Measurements from ENCODE around the gene RSL1D1. TPM values are rescaled to one million over a fixed set of nuclear protein-coding genes. Genes with fewer than 3 reads are reported as not detected.

RSL1D1 gene
- total and polyA plus RNA-seq, 9 of the 15 experiments (the other 6 are each of a cell fraction or from before 2014, with no cell fraction given) = 259 to 753 (median 373) TPM

DNA sequence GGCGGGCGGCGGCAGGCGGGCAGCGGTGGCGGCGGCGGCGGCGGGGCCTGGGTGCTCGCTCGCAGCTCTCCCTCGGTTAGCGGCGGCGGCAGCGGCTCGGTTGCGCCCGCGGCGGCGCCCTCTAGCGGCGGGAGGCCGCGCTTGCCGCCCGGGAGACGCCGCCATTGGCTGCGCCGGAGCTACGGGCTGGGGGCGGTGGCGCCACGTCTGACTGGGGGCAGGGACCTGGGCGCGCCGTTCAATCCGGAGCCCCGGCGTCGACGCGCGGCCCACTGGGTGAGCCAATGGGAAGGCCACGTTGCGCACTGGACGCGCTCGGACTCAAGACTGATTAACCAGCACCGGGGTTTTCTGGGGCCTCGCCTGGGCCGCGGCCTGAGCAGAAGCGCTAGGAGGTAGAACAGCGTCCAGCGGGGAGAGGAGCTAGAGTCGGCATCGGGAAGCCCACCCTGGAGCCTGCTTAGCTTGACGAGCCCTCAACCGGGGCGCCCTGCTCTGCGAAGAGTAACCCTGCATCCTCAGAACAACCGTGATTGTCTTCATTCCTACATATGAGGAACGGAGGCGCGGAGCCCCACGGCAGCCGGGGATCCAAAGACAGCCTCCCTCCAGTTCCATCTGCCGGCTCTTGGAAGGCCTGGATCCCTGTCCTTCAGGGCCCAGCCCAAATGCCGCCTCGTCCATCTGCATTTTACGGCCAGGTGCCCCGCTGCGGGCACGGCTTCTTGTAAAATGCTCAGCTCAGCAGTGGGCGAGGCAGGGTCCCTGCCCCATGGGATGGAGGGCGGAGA, 54.0 kb downstream of the RSL1D1 start, which contains the start of gene ZC3H7A (continued):
- TF ChIP-seq NFIX (CRISPR knock-in tag; IDR thresholded peaks at IDR 0.05; ENCODE audit: low read depth) (no peak), IFI16 (CRISPR knock-in tag; IDR thresholded peaks at IDR 0.05) (no peak), SMARCA5 (IDR thresholded peaks at IDR 0.05) (no peak), RUNX1 (IDR thresholded peaks at IDR 0.05; ENCODE audit: low read depth) (no peak), KDM2B (CRISPR knock-in tag; IDR thresholded peaks at IDR 0.05) (no peak), SIX5 (IDR thresholded peaks at IDR 0.05; ENCODE audit: borderline replicate concordance in 1 of 2, insufficient read depth in 1 of 2, low read depth in 1 of 2, low read length in 2 of 2) (no peak), SNIP1 (IDR thresholded peaks at IDR 0.05; ENCODE audit: low read depth) (no peak), THRAP3 (IDR thresholded peaks at IDR 0.05; ENCODE audit: borderline replicate concordance) (no peak), YY1 (IDR thresholded peaks at IDR 0.05; ENCODE audit: borderline replicate concordance in 1 of 3, control insufficient read depth in 1 of 3, extremely low read depth in 1 of 3, insufficient read depth in 3 of 3, insufficient read length in 1 of 3, insufficient replicate concordance in 2 of 3, low read depth in 1 of 3, low read length in 2 of 3) (peak; percentile 41 to 83 (median 83)), NFIC (IDR thresholded peaks at IDR 0.05) (peak; percentile 27; the same call in 1 of the 2 replicates), ERF (CRISPR knock-in tag; IDR thresholded peaks at IDR 0.05) (peak; percentile 2; the same call in 1 of the 2 replicates), SMAD2 (IDR thresholded peaks at IDR 0.05; ENCODE audit: low read depth, low read length) (no peak), FOXM1 (IDR thresholded peaks at IDR 0.05; ENCODE audit: low read depth) (no peak), FOXM1 (CRISPR knock-in tag; IDR thresholded peaks at IDR 0.05; ENCODE audit: low read depth) (no peak), STAT5A (IDR thresholded peaks at IDR 0.05; ENCODE audit: borderline replicate concordance, low read length) (no peak)
- TF ChIP-seq, protein P1, sequence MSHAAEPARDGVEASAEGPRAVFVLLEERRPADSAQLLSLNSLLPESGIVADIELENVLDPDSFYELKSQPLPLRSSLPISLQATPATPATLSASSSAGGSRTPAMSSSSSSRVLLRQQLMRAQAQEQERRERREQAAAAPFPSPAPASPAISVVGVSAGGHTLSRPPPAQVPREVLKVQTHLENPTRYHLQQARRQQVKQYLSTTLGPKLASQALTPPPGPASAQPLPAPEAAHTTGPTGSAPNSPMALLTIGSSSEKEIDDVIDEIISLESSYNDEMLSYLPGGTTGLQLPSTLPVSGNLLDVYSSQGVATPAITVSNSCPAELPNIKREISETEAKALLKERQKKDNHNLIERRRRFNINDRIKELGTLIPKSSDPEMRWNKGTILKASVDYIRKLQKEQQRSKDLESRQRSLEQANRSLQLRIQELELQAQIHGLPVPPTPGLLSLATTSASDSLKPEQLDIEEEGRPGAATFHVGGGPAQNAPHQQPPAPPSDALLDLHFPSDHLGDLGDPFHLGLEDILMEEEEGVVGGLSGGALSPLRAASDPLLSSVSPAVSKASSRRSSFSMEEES (CRISPR knock-in tag; IDR thresholded peaks at IDR 0.05) = no peak
- TF ChIP-seq, protein P2, sequence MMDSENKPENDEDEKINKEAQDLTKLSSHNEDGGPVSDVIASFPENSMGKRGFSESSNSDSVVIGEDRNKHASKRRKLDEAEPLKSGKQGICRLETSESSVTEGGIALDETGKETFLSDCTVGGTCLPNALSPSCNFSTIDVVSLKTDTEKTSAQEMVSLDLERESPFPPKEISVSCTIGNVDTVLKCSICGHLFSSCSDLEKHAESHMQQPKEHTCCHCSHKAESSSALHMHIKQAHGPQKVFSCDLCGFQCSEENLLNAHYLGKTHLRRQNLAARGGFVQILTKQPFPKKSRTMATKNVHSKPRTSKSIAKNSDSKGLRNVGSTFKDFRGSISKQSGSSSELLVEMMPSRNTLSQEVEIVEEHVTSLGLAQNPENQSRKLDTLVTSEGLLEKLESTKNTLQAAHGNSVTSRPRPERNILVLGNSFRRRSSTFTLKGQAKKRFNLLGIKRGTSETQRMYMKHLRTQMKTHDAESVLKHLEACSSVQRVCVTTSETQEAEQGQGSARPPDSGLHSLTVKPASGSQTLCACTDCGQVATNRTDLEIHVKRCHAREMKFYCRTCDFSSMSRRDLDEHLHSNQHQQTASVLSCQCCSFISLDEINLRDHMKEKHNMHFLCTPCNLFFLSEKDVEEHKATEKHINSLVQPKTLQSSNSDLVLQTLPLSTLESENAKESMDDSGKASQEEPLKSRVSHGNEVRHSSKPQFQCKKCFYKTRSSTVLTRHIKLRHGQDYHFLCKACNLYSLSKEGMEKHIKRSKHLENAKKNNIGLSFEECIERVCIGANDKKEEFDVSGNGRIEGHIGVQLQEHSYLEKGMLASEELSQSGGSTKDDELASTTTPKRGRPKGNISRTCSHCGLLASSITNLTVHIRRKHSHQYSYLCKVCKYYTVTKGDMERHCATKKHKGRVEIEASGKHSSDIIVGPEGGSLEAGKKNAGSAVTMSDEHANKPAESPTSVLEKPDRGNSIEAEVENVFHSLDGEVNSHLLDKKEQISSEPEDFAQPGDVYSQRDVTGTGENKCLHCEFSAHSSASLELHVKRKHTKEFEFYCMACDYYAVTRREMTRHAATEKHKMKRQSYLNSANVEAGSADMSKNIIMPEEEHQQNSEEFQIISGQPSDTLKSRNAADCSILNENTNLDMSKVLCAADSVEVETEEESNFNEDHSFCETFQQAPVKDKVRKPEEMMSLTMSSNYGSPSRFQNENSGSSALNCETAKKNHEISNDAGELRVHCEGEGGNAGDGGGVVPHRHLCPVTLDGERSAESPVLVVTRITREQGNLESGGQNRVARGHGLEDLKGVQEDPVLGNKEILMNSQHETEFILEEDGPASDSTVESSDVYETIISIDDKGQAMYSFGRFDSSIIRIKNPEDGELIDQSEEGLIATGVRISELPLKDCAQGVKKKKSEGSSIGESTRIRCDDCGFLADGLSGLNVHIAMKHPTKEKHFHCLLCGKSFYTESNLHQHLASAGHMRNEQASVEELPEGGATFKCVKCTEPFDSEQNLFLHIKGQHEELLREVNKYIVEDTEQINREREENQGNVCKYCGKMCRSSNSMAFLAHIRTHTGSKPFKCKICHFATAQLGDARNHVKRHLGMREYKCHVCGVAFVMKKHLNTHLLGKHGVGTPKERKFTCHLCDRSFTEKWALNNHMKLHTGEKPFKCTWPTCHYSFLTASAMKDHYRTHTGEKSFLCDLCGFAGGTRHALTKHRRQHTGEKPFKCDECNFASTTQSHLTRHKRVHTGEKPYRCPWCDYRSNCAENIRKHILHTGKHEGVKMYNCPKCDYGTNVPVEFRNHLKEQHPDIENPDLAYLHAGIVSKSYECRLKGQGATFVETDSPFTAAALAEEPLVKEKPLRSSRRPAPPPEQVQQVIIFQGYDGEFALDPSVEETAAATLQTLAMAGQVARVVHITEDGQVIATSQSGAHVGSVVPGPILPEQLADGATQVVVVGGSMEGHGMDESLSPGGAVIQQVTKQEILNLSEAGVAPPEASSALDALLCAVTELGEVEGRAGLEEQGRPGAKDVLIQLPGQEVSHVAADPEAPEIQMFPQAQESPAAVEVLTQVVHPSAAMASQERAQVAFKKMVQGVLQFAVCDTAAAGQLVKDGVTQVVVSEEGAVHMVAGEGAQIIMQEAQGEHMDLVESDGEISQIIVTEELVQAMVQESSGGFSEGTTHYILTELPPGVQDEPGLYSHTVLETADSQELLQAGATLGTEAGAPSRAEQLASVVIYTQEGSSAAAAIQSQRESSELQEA (IDR thresholded peaks at IDR 0.05; ENCODE audit: low read depth) = no peak

Data from K562 (cell line).